Lower lobe of right lung (tissue), 2 donors: ENCODE data around the gene TOR4A. TPM values are rescaled to one million over a fixed set of nuclear protein-coding genes. Genes with fewer than 3 reads are reported as not detected.
A peak's percentile ranks its signal among the peaks of the same experiment; 100 is the strongest.

Source experiments
- ATAC-seq, 2 donors: fragments of 200-7000 bp; cut with Tn5 transposase; one replicate each; pipeline ENCODE4 v1.9.1; 2020 to 2022; ENCODE audit warnings: mild to moderate bottlenecking in 2 of 2, moderate library complexity in 2 of 2
- DNase-seq: peaks from one replicate; pipeline ENCODE4 v3.0.0-alpha.2; 2020
- H3K27ac ChIP-seq: fragments of 200-600 bp; one replicate; pipeline ENCODE4 v1.8.0; 2022
- H3K27me3 ChIP-seq: fragments of 200-600 bp; one replicate; pipeline ENCODE4 v1.8.0; 2022; ENCODE audit warnings: low read depth
- H3K36me3 ChIP-seq: fragments of 200-600 bp; one replicate; pipeline ENCODE4 v1.8.0; 2022; ENCODE audit warnings: mild to moderate bottlenecking
- H3K4me1 ChIP-seq: fragments of 200-600 bp; one replicate; pipeline ENCODE4 v1.8.0; 2022
- H3K4me3 ChIP-seq: fragments of 200-600 bp; one replicate; pipeline ENCODE4 v1.8.0; 2022; ENCODE audit warnings: mild to moderate bottlenecking
- H3K9me3 ChIP-seq: fragments of 200-600 bp; one replicate; pipeline ENCODE4 v1.8.0; 2022
- CTCF ChIP-seq: fragments of 200-600 bp; IDR thresholded peaks from one replicate; pipeline ENCODE4 v1.8.0; 2022; ENCODE audit warnings: antibody characterized with exemption, mild to moderate bottlenecking
- intact Hi-C: fragments of 100-400 bp; cut with DNase I; formaldehyde crosslinking; loops from one replicate; pipeline ENCODE4 v1.11.0; 2022
- total RNA-seq: library from RNA; stranded (reverse); fragmentation: NEBNext Ultra II Directional; extraction: Animal tissue kit (Norgen Biotek cat#: 25700); gene quantifications from one replicate; pipeline ENCODE4 v1.2.1, GENCODE V29; 2021
- donor health status: DM: no; HTN: yes; CAD: no; lungs with severe emphysema.

Gene TOR4A
- total RNA-seq, 1 donor from 2014 or later: 27.2 TPM

DNA sequence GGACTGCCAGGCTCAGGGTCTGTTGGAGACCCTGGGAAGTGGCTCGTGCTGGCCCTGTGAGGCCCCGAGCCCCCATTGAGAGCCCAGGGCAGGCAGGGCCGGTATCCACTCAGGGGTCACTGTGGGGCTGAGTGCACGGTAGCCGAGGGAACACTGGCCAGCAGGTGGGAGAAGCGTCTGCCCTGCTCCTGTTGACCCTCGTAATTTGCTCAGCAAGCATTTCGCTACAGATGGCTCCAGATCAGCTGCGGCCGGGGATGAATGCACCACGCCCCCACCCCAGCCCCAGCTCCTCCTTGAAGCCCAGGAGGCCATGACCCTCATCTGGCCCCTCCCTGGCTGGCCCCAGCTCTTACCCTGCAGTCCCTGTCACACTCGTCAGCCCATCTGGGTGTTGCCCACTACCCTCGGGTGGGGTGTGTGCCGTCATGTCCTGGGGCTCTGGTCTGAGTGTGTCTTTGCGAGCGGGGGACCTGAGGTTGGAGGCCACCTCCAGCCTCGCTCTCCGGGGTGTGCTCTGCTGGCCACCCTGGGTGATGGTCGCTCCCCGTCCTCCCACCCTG is 30.6 kb downstream of the TOR4A start:
- no peak overlapping the region for H3K27ac ChIP-seq
- ATAC-seq: no peak
- no peaks in the 10 kb centered on the region for H3K9me3 ChIP-seq
- no peak for DNase-seq
- TF ChIP-seq CTCF: no peak
- H3K4me3 ChIP-seq: no peak overlapping the region
- H3K27me3 ChIP-seq: peaks cover 19% of the 10 kb centered on the region
- H3K36me3 ChIP-seq: no peaks in the 10 kb centered on the region
- intact Hi-C loops: no loop called here
- peaks cover 48% of the 10 kb centered on the region for H3K4me1 ChIP-seq

DNA sequence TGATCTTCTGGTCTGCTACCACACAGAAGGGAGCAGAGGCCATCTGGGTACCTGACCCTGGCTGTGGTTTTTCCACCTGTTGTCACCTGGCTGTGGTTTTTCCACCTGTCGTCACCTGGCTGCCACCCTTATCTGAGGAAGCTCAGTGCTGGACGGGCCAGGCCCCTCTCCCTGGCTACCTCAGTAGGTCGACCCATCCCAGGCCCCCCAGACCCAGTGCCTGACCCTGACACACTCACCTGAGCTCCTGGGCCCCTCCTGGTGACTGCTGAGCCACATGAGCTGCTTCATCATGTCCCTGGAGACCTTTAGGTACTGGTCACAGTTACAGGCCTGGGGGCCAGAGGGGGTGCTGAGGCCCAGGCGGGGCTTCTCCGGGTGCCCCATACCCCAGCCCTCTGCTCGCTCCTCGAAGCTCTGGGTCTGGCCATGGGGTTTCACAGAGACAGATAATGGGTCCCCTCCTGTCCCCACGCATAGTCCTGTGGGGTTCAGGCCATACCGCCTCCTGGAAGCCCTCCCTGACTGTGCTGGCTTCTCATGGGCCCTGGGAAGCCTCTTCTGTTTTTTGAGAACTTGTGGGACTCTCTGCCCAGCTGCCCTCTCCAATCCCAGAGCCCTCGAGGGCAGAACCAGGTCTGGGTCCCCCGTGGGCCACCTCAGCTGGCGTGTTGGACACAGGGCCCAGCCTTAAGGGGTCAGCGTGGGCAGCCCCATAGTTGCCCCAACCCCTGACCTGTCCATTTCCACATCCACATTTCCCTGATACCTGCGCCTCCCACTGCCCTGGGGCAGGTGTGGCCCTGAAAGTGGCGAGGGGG is 32.1 kb downstream of the TOR4A start:
- intact Hi-C loops: no loop called here
- Histone ChIP-seq H3K36me3 (no peaks in the 10 kb centered on the region), H3K27me3 (peaks cover 19% of the 10 kb centered on the region), H3K4me3 (no peak overlapping the region), H3K4me1 (peaks cover 33% of the 10 kb centered on the region), H3K9me3 (no peaks in the 10 kb centered on the region), H3K27ac (no peak overlapping the region)
- DNase-seq (peak; percentile 36), ATAC-seq (no peak)
- TF ChIP-seq CTCF: no peak

DNA sequence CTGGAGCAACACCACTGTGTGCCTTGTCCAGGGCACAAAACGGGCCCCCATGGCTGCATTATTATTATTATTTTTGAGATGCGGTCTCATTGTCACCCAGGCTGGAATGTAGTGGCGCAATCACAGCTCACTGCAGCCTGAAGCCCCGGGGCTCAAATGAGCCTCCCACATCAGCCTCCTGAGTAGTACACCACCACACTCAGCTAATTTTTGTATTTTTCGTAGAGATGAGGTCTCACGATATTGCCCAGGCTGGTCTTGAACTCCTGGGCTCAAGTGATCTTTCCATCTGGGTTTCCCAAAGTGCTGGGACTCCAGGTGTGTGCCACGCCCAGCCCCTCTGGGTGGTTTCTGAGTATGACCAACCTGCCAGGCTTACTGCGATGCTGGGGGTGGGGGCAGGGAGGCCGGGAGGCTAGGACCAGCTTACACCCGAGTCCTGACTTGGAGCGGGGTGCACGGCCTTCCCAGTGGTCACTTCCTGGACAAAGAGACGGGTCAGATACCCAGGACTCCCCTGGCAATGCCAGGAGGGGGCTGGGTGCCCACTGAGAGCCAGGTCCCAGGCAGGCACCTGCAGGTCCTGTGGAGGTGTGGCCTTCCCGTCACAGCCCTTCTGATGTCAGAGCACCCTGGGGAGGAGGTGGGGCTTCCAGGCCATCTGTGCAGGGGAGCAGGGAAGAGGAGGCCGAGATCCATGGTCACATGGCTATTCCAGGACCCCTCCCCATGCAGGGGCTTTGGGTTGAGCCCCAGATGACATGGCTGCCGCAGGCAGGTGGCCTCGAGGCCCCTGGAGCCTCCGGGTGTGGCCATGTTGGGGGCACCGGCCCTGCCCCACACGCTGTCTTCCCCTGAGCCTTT is 32.9 kb downstream of the TOR4A start:
- DNase-seq (peak; percentile 45), ATAC-seq (no peak)
- TF ChIP-seq CTCF: no peak
- no peaks in the 10 kb centered on the region for H3K36me3 ChIP-seq
- no peak overlapping the region for H3K27ac ChIP-seq
- intact Hi-C loops: no loop called here
- H3K4me3 ChIP-seq: no peak overlapping the region
- peaks cover 27% of the 10 kb centered on the region for H3K27me3 ChIP-seq
- H3K9me3 ChIP-seq: no peaks in the 10 kb centered on the region
- peaks cover 26% of the 10 kb centered on the region for H3K4me1 ChIP-seq

GRCh38 chr9:137311171-137311985 is 33.9 kb downstream of the TOR4A start:
- Histone ChIP-seq H3K4me1 (peaks cover 23% of the 10 kb centered on the region), H3K4me3 (no peak overlapping the region), H3K9me3 (no peaks in the 10 kb centered on the region), H3K27ac (no peak overlapping the region), H3K36me3 (no peaks in the 10 kb centered on the region), H3K27me3 (peaks cover 25% of the 10 kb centered on the region)
- peak; percentile 64 to 66 for ATAC-seq
- no peak for TF ChIP-seq CTCF
- intact Hi-C loops: no loop called here
- peak; percentile 64 for DNase-seq
